Measurements from ENCODE around the gene PLTP.
"Not testable (repeated sequence)": the region's sequence is repeated elsewhere in the genome, so short reads cannot be mapped to it uniquely, and the experiment has no call there.

PLTP gene, protein sequence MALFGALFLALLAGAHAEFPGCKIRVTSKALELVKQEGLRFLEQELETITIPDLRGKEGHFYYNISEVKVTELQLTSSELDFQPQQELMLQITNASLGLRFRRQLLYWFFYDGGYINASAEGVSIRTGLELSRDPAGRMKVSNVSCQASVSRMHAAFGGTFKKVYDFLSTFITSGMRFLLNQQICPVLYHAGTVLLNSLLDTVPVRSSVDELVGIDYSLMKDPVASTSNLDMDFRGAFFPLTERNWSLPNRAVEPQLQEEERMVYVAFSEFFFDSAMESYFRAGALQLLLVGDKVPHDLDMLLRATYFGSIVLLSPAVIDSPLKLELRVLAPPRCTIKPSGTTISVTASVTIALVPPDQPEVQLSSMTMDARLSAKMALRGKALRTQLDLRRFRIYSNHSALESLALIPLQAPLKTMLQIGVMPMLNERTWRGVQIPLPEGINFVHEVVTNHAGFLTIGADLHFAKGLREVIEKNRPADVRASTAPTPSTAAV

DNA sequence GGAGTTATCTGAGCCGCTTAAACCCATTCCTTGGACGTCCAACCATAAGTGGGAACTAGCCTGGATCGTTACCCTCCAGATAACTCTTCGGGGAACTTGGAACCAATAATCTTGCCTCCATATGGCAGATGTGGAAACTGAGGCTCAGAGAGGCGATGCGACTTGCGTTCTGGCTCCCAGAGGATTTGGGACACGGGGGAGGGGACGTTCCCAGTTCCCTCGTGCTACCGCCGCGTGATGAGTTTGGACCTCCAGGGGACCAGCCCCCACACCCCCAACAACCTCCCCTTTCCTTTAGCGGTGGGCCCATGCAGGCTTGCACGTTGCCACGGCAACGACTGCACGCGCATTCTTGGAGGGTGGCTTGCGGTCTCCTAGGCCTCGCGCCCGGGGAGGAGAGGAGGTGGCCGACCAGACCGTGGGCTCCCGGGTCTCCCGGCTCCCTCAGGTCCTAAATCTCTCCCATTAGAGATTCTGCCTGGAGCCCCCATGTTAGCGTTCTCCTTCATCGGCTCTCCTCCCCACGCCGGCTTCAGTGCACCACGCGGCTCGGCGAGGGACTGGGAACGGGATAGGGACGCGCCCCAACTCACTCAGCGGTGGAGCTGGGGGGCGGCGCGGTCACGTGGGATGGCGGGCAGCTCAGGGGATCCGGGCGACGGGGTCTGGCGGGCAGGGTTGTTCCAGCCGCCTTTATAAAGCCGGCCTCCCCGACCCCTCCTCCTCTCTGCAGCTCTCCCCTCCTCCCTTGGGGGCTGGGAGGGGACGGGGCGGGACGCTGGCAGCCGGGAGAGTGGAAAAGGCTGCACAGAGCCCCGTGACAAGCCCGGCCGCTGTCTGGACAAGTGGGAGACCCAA is at the start of gene PLTP:
Gene PLTP, minus strand, starts transcription at position 670 of the 858 bp plus-strand sequence. CDS start 703 bp downstream, outside the sequence.
- peak; percentile 29 to 38 for DNase-seq

DNA sequence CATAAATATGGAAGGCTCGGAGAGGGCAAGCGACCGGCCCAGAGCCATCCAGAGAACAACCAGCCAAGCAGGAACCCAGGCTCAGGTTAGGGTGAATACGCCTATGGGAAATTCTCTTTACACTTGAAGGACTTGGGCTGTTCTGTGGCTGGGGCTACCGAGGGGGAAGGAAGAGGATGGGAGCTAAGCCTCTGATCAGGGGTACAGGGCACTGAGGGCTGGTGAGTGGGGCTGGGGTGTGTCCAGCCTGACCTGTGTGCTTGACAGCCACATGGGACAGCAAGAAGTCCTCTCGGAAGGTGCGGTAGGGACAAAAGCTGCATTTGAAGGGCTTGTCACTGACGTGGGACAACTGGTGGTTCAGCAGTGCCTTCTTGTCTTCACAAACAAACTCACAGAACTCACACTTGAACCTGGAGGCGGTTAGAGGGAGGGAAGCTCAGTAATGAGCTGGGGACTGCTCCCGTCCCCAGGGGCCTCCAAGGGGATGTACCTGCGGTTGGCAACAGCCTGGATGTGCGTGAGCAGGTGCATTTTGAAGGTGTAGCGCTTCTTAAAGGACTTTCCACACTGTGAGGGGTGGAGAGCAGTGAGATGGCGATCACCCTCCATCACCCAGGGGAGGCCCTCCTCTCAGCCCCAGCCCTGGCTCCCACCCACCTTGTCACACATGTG is 48.1 kb upstream of the PLTP start:
- DNase-seq = no peak

DNA sequence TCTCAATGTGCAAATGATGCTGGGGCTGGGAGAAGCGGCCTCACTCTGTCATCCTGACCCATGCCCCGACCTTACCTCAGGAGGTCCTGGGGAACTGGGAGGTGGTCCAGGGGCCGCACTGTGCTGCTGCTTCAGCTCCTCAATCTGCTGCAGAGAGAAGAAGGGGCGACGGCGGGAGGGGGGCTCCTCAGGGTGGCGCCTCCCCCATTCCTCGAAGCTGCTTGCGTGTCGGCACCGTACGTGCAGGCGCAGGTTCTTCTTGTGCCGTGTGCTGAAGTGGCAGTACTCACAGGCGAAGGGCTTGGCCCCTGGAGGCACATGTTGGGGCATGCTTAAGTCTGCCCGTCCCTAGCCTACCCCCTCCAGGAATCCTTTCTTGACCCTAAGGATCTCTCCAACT is 47.2 kb upstream of the PLTP start:
- no peak for DNase-seq

DNA sequence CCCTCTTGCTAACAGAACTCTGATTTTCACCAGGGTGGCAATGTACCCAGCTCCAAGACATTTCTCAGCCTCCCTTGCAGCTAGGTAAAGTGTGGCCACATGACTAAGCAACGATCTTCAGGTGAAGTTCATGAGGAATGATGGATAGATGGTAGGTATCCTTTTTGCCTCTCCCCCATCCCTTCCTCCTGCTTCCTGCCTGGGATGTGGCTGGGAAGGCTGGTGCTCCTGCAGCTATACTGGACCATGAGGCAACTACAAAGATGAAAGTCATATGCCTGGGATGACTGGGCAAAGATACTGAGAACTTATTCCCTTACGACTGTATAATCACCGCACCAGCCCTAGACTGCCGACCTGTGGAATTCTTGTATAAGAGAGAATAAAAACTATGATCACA is 46.6 kb upstream of the PLTP start:
- no peak for DNase-seq

DNA sequence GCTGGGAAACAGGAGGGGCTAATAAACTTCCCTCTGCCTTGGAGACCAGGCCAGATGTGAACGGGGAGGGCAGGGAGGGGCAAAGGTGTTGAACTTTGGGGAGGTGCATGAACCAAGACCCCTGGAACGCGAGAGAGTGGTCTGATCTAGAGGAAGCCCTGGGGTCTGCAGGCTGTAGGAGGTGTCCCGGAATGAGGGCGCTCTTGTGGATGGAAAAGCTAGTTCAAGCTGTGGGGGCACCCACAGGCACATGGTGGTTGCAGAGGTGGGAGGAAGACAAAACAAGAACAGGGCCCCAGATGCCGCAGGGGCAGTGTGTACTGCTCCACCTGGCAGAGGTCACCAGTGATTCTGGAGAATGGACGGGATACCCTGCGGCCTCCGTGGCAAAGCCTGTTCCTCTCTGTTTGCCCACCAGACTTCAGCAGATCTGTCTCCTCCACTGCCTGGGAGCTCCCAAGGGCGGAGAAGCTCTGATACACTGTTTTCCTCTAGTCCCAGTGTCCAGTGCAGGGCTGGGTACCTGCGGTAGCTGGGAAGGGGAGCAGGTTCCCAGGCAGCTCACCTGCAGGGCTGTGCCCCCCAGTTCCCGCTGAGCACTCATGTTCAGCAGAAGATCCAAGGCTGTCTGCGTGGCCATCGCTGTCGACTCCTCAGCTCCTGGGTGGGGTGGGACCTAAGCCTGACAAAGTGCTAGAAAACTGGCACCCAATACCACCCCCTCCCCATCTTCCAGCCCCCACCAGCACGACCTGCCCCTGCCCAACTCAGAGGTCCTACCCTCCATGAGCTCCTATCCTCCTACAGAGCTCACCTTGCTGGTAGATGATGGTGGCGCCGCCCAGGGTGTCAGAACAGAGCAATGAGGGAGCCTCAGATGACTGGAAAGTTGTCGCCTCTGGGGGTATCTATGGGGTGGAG is 45.3 kb upstream of the PLTP start:
- no peak for DNase-seq

DNA sequence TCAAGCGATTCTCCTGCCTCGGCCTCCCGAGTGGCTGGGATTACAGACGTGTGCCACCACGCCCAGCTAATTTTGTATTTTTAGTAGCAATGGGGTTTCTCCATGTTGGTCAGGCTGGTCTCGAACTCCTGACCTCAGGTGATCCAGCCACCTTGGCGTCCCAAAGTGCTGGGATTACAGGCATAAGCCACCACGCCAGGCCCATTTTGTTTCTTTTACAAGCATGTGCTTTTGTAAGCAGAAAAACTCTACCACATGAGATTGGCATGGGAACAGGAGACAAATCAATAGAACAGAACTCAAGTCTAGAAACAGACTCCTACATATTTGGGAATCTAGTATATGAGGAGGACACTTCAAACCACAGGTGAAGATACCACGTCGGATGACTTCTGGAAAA is 44.4 kb upstream of the PLTP start:
- not testable (repeated sequence) for DNase-seq

DNA sequence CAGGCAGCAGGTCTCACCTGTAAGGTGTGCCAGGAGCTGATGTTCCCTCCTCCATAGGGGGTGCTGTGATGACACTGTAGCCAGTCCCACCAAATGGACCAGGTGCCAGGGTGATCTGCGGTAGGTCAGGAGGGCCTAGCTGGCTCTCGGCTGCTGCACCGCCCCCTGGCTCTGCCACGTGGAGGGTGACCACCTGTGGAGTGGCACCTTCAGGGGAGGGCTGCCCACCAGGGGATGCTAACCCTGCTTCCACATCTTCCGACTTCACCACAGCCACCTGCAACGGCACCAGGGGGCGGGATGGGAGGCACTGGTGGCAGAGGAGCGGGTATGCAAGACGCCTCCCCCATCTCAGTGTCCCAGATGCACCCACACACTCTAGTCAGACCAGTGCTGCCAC is 41.7 kb upstream of the PLTP start:
- no peak for DNase-seq

DNA sequence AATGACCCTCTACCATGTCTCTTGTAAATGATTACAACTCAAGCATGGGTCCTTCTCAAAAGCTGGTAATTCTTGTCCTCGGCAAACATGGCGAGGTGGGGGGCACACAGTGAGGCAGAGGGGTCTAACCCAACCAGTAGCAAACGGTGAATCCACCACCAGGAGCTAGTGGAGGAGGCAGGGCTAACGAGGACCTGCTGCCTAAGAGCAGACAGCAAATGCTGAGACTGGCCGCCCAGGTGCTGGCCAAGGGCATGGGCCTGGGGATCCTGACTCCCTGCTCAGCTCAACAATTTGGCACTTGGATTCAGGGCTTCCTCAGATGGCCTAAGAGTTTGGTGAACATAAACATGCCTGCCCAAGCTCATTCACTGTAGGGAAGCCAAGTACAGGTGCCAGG is 40.9 kb upstream of the PLTP start:
- DNase-seq = no peak

DNA sequence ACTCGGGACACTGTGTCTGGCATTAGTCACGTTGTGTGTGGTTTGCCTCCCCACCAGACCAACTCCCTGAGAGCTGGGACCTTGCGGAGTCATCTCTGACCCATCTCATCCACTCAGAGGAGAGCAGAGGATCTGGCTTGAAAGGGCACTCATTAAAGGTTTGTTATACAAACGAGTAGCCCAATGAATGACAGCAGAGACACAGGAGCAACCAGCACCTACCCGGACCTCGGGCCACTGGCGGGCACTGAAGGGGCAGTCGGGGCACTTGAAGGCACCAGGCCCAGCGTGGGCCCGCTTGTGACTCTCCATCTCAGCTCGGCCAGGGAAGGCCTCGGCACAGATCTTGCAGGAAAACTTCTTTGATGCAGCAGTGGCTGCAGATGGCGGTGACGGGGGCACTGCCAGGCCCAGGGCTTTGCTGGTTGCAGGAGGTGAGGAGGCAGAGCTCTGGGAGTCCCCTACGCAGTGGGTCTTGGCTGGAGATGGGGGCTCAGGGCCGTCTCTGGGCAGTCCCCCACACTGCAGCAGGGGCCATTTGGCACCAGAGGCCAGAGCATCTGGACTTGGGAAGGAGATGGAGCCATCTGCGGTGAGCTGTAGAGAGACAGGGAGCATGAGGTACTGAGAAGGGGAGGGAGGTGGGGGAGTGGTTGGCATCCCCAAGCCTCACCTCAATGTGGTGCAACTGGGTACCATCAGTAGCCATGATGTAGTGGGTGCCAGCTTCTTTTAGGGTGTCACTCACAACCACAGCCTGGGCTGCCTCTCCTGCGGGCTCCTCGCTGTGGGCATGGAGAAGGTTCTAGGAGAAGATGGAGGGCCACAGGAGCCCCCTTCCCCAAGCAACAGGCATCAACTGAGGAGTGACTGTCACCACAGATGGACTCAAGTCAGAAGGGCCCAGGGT is 40.2 kb upstream of the PLTP start:
- DNase-seq = no peak

DNA sequence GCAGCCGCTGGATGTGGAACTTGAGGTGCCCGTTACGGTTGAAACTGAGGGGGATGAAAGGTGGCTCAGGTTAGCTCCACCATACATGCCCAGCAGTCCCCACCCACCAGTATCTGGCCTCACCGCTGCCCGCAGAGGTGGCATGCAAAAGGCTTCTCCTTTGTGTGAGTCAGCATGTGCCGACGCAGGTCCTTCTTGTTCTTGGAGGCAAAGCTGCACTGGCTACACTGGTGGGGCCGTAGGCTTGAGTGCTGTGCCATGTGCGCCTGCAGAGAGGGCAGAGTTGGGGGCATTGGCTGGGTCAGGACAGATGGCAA is 38.3 kb upstream of the PLTP start:
- DNase-seq = no peak

DNA sequence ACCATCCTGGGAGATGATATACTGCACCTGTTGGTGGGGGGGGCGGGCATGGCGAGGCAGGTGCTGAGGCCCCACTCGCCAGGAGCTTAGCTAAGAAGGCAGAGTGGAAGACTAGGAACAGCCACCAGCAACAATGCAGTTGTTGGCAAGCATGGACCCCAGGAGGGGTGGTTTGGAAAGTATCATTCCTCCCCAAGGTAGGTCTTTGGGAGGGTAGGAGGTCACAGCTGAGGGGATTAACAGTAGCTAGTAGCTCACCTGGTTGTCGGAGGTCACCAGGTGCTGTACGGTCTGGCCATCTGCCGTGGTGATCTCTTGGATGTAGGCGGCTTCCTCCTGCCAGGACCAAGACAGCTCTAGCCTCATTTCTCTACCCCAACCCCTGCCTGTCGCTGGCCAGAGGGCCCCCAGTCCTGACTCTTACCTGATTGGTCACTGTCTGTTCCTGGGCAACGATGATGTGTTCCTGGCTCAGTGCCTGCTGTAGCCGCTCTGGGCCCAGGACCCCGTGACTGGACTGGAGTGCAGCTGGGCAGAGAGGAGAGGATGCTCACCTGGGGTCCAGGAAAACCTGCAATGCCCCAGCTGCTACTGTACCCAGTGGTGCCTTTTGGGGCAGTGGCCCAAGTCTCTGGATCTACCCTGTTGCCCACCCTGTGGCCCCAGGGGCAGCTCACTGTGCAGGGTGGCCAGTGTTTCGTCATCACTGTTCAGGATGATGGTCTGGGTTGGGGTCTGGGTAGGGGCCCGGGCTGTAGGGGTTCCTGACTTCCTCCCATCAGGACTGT is 37.8 kb upstream of the PLTP start:
- no peak for DNase-seq

DNA sequence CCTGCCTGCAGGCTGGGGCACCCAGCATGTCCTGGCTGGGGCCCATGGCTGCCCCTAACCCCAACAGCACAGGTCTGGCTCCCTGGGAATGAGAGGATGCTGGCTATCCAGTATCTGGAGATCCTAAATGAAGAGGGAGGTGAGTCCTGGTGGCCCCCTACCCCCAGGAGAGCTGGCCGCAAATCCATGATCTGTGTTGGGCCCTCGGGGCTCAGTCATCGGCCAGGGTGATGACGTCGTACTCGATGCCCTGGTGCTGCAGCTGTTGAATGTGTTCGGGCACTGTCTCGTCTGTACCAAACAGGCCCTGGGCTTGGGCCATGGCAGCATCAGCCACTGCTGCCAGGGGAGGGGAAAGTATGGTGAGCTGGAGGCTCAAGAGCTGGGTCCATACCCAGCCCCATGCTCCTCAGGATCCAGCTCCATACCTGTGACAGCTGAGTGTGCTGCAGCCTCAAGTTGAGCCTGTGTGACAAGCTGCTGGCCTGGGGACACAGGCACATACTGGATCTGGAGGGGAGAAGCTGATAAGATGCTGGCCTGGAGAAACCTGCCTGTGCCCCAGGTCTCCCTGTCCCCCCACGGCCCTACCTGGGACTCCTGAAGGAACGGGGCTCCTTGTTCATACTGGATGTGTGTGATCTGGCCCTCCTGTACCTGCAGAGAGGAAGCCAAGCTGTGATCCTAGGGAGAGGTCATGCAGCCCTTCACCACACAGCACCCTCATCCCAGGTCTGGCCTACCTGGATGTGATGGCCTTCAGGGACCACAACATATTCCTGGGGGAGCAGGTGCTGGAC is 37.0 kb upstream of the PLTP start:
- DNase-seq = no peak

DNA sequence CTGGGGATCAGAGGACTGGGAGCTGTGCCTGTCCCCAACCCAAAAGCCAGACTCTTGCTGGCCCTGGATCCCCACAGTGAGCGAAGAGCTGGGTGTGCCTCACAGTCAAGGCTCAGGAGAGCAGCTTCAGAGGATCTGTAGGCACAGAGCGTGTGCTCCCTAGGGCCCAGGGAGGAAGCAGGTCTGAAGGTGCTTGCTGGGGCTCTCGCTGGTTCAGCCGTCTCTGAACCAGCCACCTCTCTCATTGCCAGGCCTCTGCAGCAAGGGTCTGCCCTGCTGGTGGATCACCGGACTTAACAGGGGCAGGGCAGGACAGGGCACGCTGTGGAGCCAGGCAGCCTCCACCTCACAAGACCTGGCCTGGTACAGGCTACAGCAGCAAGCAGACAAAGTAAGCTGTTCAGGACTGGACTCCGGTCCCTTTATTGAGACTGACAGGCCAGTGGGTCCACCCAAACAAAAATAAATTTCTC is 36.3 kb upstream of the PLTP start:
- DNase-seq = no peak

DNA sequence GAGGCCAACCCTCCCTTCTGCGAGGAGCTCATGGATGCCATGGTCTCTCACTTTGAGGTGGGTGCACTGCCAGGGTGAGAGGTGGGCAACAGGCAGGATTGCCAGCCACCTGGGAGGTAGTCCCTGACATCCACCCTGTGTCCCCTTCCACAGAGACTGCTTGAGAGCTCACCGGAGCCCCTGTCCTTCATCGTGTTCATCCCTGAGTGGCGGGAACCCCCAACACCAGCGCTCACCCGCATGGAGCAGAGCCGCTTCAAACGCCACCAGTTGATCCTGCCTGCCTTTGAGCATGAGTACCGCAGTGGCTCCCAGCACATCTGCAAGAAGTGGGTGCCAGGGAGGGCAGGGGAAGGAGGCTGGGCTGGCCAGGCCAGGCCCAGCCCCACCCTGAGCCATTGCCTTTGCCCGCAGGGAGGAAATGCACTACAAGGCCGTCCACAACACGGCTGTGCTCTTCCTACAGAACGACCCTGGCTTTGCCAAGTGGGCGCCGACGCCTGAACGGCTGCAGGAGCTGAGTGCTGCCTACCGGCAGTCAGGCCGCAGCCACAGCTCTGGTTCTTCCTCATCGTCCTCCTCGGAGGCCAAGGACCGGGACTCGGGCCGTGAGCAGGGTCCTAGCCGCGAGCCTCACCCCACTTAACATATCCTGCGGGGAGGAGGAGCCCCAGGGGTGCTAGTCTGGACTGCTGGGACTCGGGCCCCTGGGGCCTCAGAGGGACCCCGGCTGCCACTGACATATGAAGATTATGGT is 35.3 kb upstream of the PLTP start:
- DNase-seq = no peak

DNA sequence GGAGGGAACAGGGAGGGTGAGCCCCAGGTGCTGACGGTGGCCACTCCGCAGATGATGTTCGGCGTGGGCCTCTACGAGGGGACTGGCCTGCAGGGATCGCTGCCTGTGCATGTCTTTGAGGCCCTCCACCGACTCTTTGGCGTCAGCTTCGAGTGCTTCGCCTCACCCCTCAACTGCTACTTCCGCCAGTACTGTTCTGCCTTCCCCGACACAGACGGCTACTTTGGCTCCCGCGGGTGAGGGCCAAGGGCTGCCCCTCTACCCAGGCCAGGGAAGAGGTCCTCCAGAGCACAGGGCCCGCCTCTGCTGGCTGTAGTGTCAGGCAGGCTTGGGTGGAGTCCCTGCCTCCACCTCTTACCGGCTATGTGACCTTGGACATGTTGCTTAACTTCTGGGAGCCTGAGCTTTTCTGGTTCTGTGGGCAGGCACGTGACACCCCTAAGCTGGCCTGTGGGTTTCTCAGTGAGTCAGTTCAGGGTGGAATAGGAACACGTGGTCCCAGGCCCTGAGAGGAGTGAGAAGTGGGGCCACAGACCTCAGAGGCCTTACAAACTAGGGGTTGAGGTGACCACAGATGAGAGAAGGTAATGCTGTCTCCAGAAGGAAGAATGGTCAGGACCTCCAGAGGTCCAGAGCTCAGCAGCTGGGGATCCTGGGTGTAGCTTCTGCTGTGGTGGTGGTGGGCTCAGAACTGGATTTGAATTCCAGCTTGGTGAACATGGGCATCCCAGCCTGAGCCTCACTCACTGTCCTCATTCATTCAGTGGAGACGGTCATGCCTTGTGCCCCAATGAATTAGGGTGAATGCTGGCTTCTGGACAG is 34.4 kb upstream of the PLTP start:
- peak in 1 of 2 donors; percentile 37 for DNase-seq

DNA sequence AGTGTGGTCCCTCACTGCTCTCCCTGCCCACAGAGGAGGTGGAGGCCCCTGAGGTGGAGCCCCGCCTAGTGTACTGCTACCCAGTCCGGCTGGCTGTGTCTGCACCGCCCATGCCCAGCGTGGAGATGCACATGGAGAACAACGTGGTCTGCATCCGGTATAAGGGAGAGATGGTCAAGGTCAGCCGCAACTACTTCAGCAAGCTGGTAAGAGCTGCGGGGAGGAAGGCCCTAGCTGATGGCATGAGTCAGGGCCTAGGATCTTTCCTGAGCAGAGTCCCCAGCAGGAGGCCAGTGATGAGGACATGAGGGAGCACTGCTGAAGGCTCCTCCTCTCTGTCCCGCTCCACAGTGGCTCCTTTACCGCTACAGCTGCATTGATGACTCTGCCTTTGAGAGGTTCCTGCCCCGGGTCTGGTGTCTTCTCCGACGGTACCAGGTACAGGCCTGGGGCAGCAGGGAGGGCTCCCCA is 33.8 kb upstream of the PLTP start:
- no peak for DNase-seq

DNA sequence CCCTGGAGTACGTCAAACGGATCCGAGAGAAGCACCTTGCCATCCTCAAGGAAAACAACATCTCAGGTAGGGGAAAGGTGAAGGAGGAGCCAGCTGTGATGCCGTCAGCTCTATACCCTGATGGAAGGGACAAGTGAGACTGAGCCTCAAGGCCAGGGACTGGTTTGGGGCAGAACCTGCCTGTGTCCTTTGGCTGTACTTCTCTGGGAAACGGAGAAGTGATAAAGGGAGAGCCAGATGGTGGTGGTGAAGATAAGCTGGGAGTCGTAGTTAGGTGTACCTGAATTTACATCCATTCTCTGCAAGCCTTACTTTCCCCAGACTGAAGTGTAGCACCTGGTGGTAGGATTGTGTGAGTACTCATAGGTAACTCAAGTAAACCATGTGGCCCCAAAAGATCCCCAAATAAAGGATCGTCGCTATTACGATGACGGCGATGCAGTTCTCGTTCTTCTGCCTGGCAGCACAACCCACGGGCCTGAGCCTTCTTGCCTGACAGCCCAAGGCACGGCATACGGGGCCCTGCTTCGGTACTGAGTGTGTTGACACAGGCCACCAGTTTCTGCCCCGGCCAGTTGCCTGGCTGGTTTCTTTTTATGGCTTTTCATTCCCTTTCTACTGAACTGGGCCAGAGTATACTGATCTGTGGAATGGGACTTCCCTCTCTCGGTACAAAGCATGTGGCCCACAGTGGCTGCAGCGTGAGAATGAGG is 33.2 kb upstream of the PLTP start:
- DNase-seq = no peak
